OCI-LY7 (cell line): ENCODE measurements around the gene RAB40C. TPM values are rescaled to one million over a fixed set of nuclear protein-coding genes. Genes with fewer than 3 reads are reported as not detected.

ENCODE experiments used
- BruUV-seq: library from RNA; stranded (reverse); fragments of 400-500 nt; replicated peaks from 2 replicates; lab custom pipeline; 2021; lab: Mats Ljungman, UMichigan
- CTCF ChIA-PET: fragments of 300-600 bp; sonication (Branson Sonifier 250); formaldehyde crosslinking; loops from one replicate; lab custom pipeline; 2022; ENCODE audit warnings: antibody characterized with exemption; ENCODE audit not compliant: unreplicated experiment; lab: Charles Lee
- POLR2A ChIA-PET: fragments of 300-600 bp; sonication (Branson Sonifier 250); formaldehyde crosslinking; loops from one replicate; lab custom pipeline; 2022; ENCODE audit warnings: antibody characterized with exemption; lab: Charles Lee
- DNase-seq: peaks from one replicate; pipeline ENCODE4 v3.0.0-alpha.2; 2015; ENCODE audit warnings: low spot score
- H2AFZ ChIP-seq: fragments of 200-600 bp; sonication (generic), shearing (Covaris generic); 2 replicates; pipeline ENCODE4 v1.6.1; 2014; ENCODE audit warnings: mild to moderate bottlenecking, antibody characterized with exemption, low read length, moderate library complexity
- H3K27ac ChIP-seq: fragments of 200-600 bp; sonication (generic); 2 replicates; pipeline ENCODE4 v1.5.1; 2014; ENCODE audit warnings: mixed run types, low read depth, mild to moderate bottlenecking, moderate library complexity, low read length, inconsistent platforms; ENCODE audit not compliant: poor library complexity, severe bottlenecking
- H3K36me3 ChIP-seq: fragments of 200-600 bp; sonication (generic); 2 replicates; pipeline ENCODE4 v1.6.1; 2014; ENCODE audit warnings: mild to moderate bottlenecking, antibody characterized with exemption, low read length, moderate library complexity, mixed read lengths; ENCODE audit not compliant: insufficient read depth
- H3K4me1 ChIP-seq: fragments of 200-600 bp; sonication (generic); 2 replicates; pipeline ENCODE4 v1.5.1; 2014; ENCODE audit warnings: mild to moderate bottlenecking, low read length; ENCODE audit not compliant: insufficient read depth, poor library complexity, severe bottlenecking
- H3K4me2 ChIP-seq: fragments of 200-600 bp; sonication (generic); 2 replicates; pipeline ENCODE4 v1.6.1; 2014; ENCODE audit warnings: mild to moderate bottlenecking, low read length
- H3K4me3 ChIP-seq: fragments of 200-600 bp; sonication (generic); 2 replicates; pipeline ENCODE4 v1.5.1; 2014; ENCODE audit warnings: mild to moderate bottlenecking, low read depth, low read length; ENCODE audit not compliant: poor library complexity, severe bottlenecking
- H3K79me2 ChIP-seq: fragments of 200-600 bp; sonication (generic); 2 replicates; pipeline ENCODE4 v1.6.1; 2016; ENCODE audit warnings: low read depth, mild to moderate bottlenecking, low read length, moderate library complexity, mixed read lengths; ENCODE audit not compliant: insufficient read depth
- H3K9me2 ChIP-seq: fragments of 200-600 bp; sonication (generic); 2 replicates; pipeline ENCODE4 v1.6.1; 2016; ENCODE audit warnings: mild to moderate bottlenecking, low read length, mixed read lengths; ENCODE audit not compliant: insufficient read depth
- H3K9me3 ChIP-seq: fragments of 200-600 bp; sonication (generic); 2 replicates; pipeline ENCODE4 v1.6.1; 2014; ENCODE audit warnings: mild to moderate bottlenecking, mixed run types, low read length, mixed read lengths
- H4K20me1 ChIP-seq: fragments of 200-600 bp; sonication (generic); 2 replicates; pipeline ENCODE4 v1.6.1; 2014; ENCODE audit warnings: mild to moderate bottlenecking, antibody characterized with exemption, low read length, moderate library complexity, mixed read lengths; ENCODE audit not compliant: insufficient read depth
- CTCF ChIP-seq: fragments of 200-600 bp; sonication (generic); conservative IDR thresholded peaks from 2 replicates; pipeline ENCODE4 v1.5.1; 2014; ENCODE audit warnings: mild to moderate bottlenecking, antibody characterized with exemption, low read length, moderate library complexity, mixed read lengths
- EZH2phosphoT487 ChIP-seq: fragments of 200-600 bp; sonication (generic); IDR thresholded peaks from 2 replicates; pipeline ENCODE4 v1.6.1; 2018; ENCODE audit warnings: low read depth, borderline replicate concordance, mild to moderate bottlenecking, mixed run types, antibody characterized with exemption, low read length, moderate library complexity, mixed read lengths
- intact Hi-C: fragments of 100-400 bp; cut with micrococcal nuclease; formaldehyde crosslinking; loops from one replicate; pipeline ENCODE4 v1.10.0; 2022; ENCODE audit not compliant: unreplicated experiment
- total RNA-seq, 2 experiments: library from RNA; depleted of rRNA in 1 of 2; stranded (reverse); fragments of >200 nt in 1 of 2; shearing (Covaris generic) in 1 of 2; gene quantifications; 2 replicates each; pipeline ENCODE4 v1.2.3, GENCODE V29; 2014 to 2022

Gene RAB40C
- total RNA-seq, 2 experiments from 2014 or later = 19.3 to 20.9 TPM

- H3K4me1 ChIP-seq = peaks cover 6% of the 10 kb centered on the region
Measured at GRCh38 chr16:661184-661821, 71.4 kb downstream of the RAB40C start.

GRCh38 chr16:662095-662494 lies 72.2 kb downstream of the RAB40C start:
- H3K9me2 ChIP-seq = no peaks in the 10 kb centered on the region
- no peak overlapping the region for H2AFZ ChIP-seq
- BruUV-seq = no TSS peak
- no peaks in the 10 kb centered on the region for H3K79me2 ChIP-seq
- H3K4me1 ChIP-seq = peaks cover 6% of the 10 kb centered on the region
- no peak overlapping the region for H3K27ac ChIP-seq
- no peak for DNase-seq
- CTCF ChIA-PET = no interaction called here
- peaks cover 31% of the 10 kb centered on the region; the same call in 1 of the 2 replicates for H3K36me3 ChIP-seq
- H4K20me1 ChIP-seq = no peaks in the 10 kb centered on the region
- TF ChIP-seq CTCF = no peak
- TF ChIP-seq EZH2phosphoT487 = no peak
- POLR2A ChIA-PET = no interaction called here
- H3K4me3 ChIP-seq = no peak overlapping the region
- intact Hi-C loops = no loop called here
- no peaks in the 10 kb centered on the region for H3K9me3 ChIP-seq
- H3K4me2 ChIP-seq = no peak overlapping the region

More at GRCh38 chr16:661184-661821, 71.4 kb downstream of the RAB40C start:
- ChIA-PET CTCF (no interaction called here), POLR2A (no interaction called here)
- no peak for DNase-seq
- H3K4me3 ChIP-seq = no peak overlapping the region
- H3K4me2 ChIP-seq = peak overlapping the region; percentile 30; the same call in 1 of the 2 replicates
- no peak overlapping the region for H2AFZ ChIP-seq
- H3K9me3 ChIP-seq = no peaks in the 10 kb centered on the region
- intact Hi-C loops = no loop called here
- no peaks in the 10 kb centered on the region for H3K9me2 ChIP-seq
- no peak for TF ChIP-seq EZH2phosphoT487
- TF ChIP-seq CTCF = peak; percentile 2
- no TSS peak for BruUV-seq
- no peaks in the 10 kb centered on the region for H4K20me1 ChIP-seq
- no peaks in the 10 kb centered on the region for H3K79me2 ChIP-seq
- H3K27ac ChIP-seq = no peak overlapping the region
- H3K36me3 ChIP-seq = peaks cover 38% of the 10 kb centered on the region; the same call in 1 of the 2 replicates

GRCh38 chr16:662597-662996 lies 72.7 kb downstream of the RAB40C start:
- Histone ChIP-seq H3K9me2 (no peaks in the 10 kb centered on the region), H3K27ac (no peak overlapping the region), H3K4me2 (no peak overlapping the region), H3K4me1 (peaks cover 9% of the 10 kb centered on the region), H4K20me1 (no peaks in the 10 kb centered on the region), H3K9me3 (no peaks in the 10 kb centered on the region), H3K79me2 (no peaks in the 10 kb centered on the region), H2AFZ (no peak overlapping the region), H3K36me3 (peaks cover 28% of the 10 kb centered on the region; the same call in 1 of the 2 replicates), H3K4me3 (no peak overlapping the region)
- POLR2A ChIA-PET = no interaction called here
- CTCF ChIA-PET = no interaction called here
- no TSS peak for BruUV-seq
- intact Hi-C loops = no loop called here
- TF ChIP-seq CTCF = no peak
- no peak for TF ChIP-seq EZH2phosphoT487
- DNase-seq = no peak
